Stimulated activated CD8-positive, alpha-beta memory T cell treated with anti-CD3 and anti-CD28 coated beads, Interleukin-15, amount 100 ng/mL, for 48 hours (primary cell): ENCODE results near the gene MYRIP.

Source experiments
- DNase-seq, 2 donors: peaks; one replicate each; pipeline ENCODE4 v3.0.0-alpha.2; 2020; ENCODE audit warnings: low read depth in 2 of 2

MYRIP gene

GRCh38 chr3:40232626-40233025 lies 423.2 kb downstream of the MYRIP start:
- DNase-seq = no peak

GRCh38 chr3:40237159-40237558 lies 427.8 kb downstream of the MYRIP start:
- DNase-seq = no peak

- DNase-seq = no peak
Observed at GRCh38 chr3:40237889-40238571, 428.6 kb downstream of the MYRIP start.

GRCh38 chr3:40240921-40241320 lies 431.5 kb downstream of the MYRIP start:
- no peak for DNase-seq

GRCh38 chr3:40242216-40242615 lies 432.8 kb downstream of the MYRIP start:
- no peak for DNase-seq

- DNase-seq = no peak
Observed at GRCh38 chr3:40242638-40243037, 433.2 kb downstream of the MYRIP start.

- no peak for DNase-seq
Observed at GRCh38 chr3:40243056-40243455, 433.6 kb downstream of the MYRIP start.

GRCh38 chr3:40247714-40248454 lies 438.5 kb downstream of the MYRIP start:
- DNase-seq = no peak

- DNase-seq = no peak
Observed at GRCh38 chr3:40248591-40248990, 439.2 kb downstream of the MYRIP start.

- no peak for DNase-seq
Observed at GRCh38 chr3:40249168-40249567, 439.8 kb downstream of the MYRIP start.

- DNase-seq = no peak
Observed at GRCh38 chr3:40254491-40254890, 445.1 kb downstream of the MYRIP start.

- no peak for DNase-seq
Observed at GRCh38 chr3:40254891-40255290, 445.5 kb downstream of the MYRIP start.

GRCh38 chr3:40255532-40255931 lies 446.1 kb downstream of the MYRIP start:
- DNase-seq = no peak

- DNase-seq = no peak
Observed at GRCh38 chr3:40258064-40258463, 448.7 kb downstream of the MYRIP start.

- DNase-seq = no peak
Observed at GRCh38 chr3:40258555-40258954, 449.1 kb downstream of the MYRIP start.

- DNase-seq = no peak
Observed at GRCh38 chr3:40262331-40262730, 452.9 kb downstream of the MYRIP start.

- no peak for DNase-seq
Observed at GRCh38 chr3:40264451-40264850, 455.0 kb downstream of the MYRIP start.

- DNase-seq = no peak
Observed at GRCh38 chr3:40265181-40265580, 455.8 kb downstream of the MYRIP start.

GRCh38 chr3:40267937-40268724 lies 458.7 kb downstream of the MYRIP start:
- no peak for DNase-seq

- DNase-seq = no peak
Observed at GRCh38 chr3:40268802-40269524, 459.6 kb downstream of the MYRIP start.

- DNase-seq = no peak
Observed at GRCh38 chr3:40278791-40279190, 469.4 kb downstream of the MYRIP start.

GRCh38 chr3:40281995-40282394 lies 472.6 kb downstream of the MYRIP start:
- DNase-seq = no peak
